Measurements from ENCODE around the gene CDV3.

The CDV3 gene

GRCh38 chr3:133608388-133608787 is 34.9 kb downstream of the CDV3 start:
- DNase-seq = no peak

GRCh38 chr3:133610031-133610430 is 36.5 kb downstream of the CDV3 start:
- no peak for DNase-seq

DNA sequence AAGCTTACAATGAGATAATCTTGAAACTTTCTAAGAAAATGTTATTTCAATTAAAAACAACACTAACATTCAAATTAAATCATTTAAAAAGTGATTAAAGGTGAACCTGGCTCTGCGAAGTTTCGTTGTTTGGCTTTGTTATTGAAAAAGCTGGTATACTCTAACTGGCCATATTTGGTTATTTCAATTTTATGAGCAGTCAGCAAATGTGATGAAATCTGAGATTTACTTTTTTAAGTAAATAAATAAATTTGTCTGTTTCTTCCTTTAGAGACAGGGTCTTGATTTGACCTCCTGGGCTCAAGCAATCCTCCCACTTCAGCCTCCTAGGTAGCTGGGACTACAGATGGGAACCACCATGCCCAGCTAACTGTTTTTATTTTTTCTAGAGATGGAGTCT is 38.0 kb downstream of the CDV3 start:
- no peak for DNase-seq

DNA sequence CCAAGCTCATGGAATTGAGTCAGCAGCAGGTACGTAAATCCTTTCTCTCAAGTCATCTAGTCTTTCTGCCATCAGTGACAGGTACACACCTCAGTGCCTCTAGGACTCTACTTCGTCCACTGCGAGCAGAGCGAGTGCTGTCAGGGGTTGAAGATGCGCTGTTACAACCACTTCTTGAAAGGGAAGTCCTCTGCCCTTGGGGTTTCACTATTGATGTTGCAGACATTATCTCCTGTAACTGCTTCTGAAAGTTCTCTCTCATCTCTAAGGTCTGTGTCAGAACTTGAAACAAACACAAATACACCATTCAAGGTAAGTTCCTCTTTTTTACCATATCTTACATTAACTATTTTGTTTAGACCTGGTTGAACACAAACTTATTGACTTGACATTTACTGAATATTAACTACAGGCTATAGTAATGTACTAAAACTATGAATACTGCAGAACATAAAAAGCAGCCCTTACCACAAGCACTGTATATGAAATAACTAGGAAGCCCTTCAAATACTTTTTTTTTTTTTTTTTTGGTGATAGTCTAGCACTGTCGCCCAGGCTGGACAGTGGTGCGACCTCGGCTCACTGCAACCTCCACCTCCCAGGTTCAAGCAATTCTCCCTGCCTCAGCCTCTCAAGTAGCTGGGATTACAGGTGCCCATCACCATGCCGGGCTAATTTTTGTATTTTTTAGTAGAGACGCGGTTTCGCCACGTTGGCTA is 46.7 kb downstream of the CDV3 start:
- no peak for DNase-seq

- DNase-seq = no peak
Measured at GRCh38 chr3:133627789-133628188, 54.3 kb downstream of the CDV3 start.

DNA sequence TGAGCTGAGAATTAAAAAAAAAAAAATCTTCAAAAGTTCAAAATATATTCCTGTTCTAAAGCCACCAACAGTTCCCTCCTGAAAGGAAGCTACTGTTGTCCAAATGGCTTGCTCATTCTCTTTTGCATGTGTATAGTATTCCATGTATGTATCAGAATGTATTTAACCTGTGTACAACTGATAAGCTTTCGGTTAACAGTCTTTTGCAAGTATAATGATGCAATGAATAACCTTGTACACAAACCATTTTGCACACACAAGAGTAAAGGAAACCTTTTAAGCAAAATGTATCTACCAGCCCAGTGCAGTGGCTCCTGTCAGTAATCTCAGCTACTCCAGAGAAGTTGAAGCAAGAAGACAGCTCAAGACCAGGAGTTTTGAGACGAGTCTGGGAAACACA is 55.7 kb downstream of the CDV3 start:
- no peak for DNase-seq

DNA sequence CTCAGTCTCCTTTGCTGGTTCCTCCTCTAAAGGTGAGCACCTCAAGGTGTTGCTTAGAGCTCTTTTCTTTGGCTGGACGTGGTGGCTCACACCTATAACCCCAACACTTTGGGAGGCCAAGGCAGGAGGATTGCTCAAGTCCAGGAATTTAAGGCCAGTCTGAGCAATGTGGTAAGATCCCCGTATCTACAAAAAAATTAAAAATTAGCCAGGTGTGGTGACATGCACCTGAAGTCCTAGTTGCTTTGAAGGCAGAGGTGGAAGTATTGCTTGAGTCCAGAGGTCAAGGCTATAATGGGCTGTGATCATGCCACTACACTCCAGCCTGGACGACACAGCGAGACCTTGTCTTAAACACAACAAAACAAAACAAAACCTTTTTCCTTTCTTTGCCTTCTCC is 60.0 kb downstream of the CDV3 start:
- no peak for DNase-seq
